G401 (cell line): ENCODE measurements around the gene VPS35L. TPM values are rescaled to one million over a fixed set of nuclear protein-coding genes. Genes with fewer than 3 reads are reported as not detected.
"Not testable (repeated sequence)": the region's sequence is repeated elsewhere in the genome, so short reads cannot be mapped to it uniquely, and the experiment has no call there.

Experiments used
- DNase-seq: peaks from one replicate; pipeline ENCODE4 v3.0.0-alpha.2; 2015; ENCODE audit warnings: low spot score
- in situ Hi-C: cut with HindIII; loops from 2 replicates; pipeline ENCODE4 v1.10.0; 2016; ENCODE audit warnings: low sequenced_read_pairs, mixed read lengths
- total RNA-seq: library from RNA; depleted of rRNA; stranded (reverse); fragments of >200 nt; shearing (Covaris generic); gene quantifications from 2 replicates; pipeline ENCODE4 v1.2.3, GENCODE V29; 2014

Gene VPS35L
- total RNA-seq, 1 experiment from 2014 or later: 18.7 TPM

DNA sequence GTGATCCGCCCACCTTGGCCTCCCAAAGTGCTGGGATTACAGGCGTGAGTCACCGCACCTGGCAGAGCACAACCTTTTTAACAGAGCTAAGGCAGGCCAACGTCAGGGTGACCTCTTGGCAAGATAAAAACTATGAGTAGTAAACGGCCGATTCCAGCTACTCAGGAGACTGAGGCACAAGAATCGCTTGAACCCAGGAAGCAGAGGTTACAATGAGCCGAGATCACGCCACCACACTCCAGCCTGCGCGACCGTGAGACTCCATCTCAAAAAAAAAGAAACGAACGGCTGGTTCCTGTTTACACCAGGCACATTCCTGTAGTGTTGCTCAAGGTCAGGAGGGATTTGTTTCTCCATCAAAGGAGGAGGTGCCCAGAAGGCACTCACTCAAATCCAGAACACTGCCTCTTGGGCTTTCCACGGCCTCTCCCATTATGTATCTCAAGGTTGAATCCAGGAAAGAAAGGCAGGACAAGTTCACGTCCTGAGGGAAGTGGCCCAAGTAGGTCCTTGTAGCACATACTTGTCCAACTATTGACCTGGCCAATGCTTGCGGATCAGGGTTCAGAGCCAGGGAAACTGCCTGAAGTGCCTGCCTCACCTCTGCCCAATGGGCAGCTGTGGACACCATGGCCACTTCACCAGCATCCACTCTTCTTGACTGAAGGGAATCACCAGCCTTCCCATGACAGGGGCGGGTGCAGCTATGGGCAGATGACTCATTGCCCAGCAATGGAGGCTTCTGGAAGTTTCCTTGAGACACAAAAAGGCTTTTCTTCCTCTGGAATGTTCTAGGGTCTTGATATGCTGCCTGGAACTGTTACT, 149.0 kb downstream of the VPS35L start:
- no peak for DNase-seq

DNA sequence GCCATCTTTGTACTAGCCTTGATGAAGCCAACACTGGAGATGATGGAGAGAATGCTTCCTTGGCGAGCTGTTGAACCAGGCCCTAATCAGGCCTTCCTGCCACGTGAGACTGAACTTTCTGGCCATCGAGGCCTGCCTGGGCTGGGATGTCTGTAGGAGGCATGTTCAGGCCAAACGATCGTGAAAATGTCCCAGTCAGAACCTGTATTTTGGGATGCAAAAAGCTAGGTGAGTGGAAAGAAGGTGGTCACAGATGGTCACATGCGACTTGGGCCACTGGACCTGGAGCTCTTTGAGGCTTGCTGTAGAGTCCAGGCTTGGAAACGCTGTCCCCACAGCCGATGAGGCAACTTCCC, 149.6 kb downstream of the VPS35L start:
- no peak for DNase-seq
- in situ Hi-C loops: no loop called here

More for the DNA sequence above, 149.0 kb downstream of the VPS35L start:
- in situ Hi-C loops: no loop called here

DNA sequence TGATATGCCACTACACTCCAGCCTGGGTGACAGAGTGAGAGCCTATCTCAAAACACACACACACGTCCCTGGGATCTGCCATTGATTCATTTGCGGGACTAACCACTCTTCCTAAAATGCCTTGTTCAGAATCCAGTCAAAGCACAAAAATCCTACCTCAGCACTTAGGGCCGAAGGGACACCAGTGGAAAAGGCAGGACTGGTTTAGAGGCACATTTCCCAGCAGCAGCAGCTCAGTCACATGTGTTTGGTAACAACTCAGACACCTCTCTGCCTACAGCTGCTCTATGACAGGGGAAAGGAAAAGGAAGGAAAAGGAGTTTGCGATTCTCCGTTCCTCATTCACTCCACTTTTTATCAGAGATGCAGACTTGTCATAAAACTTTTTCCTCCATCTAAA, 150.3 kb downstream of the VPS35L start:
- DNase-seq: no peak
- in situ Hi-C loops: no loop called here

DNA sequence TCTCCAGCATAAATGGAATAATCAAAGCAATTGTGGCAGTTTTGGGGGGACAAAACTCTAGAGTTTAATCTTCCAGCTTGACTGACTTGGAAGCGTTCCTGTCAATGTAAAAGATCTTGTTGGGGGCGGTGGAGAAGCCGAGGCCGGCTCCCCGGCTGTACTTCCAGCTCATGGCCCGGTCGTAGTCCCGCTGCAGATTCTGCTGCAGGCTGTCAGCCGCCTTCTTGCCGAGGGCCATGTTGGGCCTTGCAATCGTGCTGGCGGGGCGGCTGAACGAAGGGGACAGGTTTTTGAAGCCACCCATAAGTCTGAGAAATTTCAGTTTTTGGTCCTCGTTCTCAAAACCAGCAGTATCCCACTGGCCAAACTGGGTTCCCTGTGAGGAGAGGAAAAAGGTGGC, 151.3 kb downstream of the VPS35L start:
- in situ Hi-C loops: no loop called here

DNA sequence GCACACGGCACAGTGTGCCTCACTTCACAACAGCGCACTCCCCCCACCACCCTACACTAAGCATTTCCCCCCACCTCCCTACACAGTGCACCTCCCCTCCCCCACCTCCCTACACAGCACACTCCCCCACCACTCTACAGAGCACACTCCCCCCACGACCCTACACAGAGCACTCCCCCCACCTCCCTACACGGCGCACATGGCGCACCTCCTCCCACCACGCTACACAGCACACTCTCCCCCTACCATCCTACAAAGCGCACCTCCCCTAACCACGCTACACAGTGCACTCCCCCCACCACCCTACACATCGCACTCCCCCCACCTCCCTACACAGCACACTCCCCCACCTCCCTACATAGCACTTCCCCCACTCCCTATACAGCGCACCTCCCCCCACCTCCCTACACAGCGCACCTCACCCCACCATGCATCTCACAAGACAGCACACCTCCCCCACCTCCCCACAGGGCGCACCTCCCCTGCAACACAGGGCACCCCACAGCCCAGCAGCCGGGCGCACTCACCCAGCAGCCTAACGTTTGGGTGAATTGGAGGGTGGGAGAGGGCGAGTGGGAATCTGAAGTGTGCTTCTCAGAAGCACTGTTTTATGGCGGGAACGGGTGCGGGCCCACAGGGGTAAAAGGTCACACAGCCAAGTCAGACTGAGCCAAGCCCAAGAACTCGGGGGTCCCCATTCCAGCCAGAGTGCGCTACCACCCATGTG, 152.2 kb downstream of the VPS35L start:
- DNase-seq: no peak
- in situ Hi-C loops: no loop called here

More for the DNA sequence above, 151.3 kb downstream of the VPS35L start:
- DNase-seq: no peak

DNA sequence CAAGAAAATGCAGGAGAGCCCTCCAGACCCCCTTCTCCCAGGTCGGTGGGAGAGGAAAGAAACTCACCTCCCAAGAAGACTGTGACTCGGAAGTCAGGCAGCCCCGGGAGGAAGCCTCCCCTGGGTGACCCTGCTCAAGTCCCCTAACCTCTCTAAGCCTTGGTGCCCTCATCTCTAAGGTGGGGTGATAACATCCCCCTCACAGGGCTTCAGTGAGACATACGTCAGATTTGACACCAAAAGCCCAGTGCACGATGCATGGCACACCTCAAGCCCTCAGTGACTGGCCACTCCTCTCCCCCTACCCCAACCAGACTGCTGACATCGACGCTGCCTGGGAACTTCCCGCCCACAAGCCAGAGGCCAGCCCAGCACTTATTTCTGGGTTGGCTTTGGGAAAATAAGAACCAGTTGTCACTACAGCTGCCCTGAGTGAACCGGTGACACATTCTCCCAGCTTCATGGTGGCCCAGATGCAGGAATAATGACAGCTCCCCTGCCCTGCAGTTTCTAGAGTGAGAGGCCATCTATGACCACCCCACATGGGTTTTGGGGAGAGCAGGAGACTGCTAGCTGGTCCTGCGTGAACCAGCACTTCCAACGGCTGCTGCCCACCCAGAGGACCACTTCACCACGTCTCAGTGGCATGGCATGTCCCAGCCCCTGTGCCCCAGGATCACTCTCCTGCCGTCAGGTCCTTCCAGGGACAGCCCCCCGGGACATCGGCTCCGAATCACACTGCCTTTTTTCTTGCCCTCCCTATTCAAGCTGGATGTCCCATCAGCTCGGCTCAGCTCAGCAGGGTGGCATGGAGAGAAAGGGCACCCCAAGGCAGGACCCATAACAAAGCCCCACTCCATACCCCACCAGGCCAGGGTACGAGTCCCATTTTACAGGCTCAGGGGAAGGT, 153.0 kb downstream of the VPS35L start:
- DNase-seq: no peak
- in situ Hi-C loops: no loop called here

DNA sequence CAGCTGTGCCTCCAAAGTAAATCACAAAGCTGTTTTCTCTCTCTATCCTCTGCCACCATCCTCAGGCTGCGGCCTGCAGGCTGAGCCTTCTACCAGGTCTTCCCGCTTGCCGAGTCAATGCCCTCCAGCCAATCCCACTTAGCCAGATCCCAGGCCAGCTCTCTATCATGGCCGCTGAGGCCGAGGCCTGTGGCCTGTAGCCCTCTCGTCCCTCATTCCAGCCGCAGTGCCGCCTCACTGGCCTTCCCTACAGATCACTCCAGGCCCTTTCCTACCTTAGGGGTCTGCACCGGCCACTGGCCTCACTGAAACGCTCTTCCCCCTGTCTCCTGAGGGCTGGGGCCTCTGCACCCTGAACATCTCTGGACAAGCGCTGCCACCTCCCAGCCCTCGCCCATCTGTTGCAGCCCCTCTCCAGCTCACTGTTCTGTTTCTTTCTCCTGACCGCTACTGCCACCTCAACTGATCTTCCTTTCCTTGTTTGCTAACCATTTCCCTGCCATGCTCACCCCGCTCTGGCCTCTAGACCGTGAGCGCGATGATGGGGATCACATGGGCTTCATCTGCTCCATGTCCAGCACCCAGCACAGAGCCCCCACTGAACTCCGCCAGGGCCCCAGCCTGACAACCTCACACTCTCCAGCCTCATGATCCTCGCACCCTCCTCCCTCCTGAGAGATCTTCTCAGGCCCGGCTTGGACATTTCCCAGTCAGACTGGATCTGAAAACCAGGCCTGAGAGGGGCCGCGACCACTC, 154.1 kb downstream of the VPS35L start:
- in situ Hi-C loops: no loop called here
- DNase-seq: no peak

DNA sequence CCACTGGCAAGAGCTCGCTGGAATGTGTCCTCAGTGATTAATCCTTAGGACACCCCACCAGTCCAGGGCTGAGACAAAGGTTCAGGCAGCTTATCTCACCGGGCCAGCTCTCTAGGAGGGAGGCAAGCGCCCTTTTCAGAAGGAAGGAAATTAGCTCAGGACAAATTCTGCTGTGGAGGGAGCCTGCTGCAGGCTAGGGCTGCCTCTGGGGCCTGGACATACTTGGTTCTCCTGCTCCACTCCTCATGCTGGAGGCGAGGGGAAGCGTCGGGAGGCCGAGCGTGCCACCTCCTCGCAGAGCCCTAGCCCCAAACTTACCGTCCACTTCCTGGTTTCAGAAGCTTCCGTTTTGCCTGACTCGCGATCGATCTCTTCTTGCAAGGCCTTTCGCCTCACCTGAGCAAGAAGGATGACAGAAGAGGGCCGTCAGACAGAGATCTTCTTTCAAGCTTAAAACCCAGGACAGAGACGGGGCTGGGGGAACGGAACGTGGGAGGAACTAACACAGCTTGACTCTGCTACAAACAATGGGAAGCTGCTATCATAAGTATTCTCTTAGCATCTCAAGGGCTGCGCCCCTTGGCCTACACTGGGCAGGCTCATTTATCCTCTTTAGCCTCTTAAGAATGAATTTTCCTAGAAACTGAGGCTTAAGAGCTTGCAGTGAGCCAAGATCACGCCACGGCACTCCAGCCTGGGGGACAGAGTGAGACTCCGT, 154.8 kb downstream of the VPS35L start:
- in situ Hi-C loops: no loop called here
- DNase-seq: no peak

DNA sequence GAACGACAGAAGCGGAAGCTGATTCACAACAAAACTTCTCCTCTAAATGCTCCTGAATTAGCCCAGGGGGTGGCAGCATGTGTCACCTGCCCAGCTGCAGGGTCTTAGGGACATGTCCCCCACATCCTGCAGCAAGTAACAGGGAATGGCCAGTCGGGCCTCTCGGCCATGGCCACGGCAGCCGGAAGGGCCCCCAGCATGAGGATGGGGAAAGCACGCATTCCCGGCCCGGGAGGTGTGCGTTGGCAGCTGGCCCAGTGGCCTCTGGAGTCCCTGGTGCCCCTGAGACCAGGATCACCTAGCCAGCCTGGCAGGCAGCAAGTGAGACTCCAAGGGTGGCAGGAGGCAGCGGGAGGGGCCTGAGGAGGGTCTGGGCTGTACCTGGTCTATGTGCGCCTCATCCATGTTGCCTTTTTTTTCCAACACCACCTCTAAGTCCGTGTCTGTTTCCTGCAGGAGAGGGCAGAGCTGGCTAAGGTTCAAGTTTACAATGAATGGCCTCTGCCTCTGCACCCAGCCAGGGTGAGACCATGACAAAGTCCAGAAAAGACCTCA, 155.6 kb downstream of the VPS35L start:
- DNase-seq: no peak
- in situ Hi-C loops: no loop called here

DNA sequence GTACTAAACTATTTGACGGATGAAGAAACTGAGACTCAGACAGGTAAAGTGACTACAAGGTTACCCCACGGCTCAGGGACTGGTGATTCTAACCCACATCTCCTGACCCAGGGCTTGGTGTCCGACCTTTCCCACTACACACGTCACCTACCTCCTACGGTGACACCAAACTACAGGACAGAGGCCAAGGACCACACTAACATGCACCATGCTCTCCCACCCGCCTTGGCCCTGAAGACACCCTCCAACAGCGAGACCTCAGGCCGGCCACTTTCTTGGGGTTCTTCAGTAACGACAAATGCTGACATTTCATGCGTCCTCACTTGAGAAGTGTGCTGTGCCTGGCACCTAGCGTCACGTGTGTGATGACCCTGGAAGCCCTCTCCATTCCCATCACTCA, 156.1 kb downstream of the VPS35L start:
- in situ Hi-C loops: no loop called here
- DNase-seq: no peak

DNA sequence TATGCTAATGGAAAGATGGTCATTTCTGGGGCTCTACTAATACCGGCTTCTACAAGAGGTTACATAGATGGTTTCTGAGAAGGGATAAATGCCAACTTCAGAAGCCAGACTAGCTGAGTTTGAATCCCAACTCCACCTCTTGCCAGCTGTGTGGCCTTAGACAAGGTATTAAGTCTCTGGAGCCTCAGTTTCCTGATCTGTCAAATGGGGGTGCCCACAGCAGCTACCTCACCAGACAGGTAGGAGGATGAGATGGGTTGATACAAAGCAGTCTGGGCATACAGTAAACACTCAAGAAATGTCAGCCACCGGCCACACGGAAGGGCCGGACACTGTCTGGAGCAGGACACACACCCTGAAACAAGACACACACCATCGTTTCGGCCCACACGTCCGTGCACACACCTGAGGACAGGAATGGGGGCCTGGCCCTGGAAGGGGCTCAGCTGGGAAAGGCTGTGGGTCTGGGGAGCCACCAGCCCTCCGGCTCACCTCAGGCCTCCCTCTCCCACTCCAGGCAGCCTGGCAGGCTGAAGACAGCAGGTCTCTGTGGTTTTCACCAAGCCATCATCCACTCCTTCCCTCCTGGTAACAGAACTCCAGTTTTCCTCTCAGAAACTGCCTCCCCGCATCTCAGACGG, 157.0 kb downstream of the VPS35L start:
- in situ Hi-C loops: no loop called here
- DNase-seq: no peak

DNA sequence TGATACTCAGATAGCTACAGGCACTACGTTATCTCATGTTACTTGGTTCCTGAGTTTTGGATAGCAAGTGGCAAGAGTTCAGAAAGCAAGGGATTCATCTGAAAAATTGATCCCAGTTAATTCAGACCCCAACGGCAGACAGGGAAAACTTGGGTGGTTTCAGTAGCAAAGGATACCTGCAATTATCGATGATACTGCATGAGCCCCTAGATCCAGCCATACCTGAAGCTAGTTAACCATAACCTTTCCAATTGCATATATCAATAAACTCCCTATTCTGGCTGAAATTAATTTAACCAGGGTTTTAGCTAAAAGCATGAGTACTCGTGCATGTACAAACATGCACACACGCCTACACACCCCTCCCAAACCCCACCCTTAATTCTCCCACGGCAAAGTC, 158.2 kb downstream of the VPS35L start:
- in situ Hi-C loops: no loop called here
- no peak for DNase-seq

DNA sequence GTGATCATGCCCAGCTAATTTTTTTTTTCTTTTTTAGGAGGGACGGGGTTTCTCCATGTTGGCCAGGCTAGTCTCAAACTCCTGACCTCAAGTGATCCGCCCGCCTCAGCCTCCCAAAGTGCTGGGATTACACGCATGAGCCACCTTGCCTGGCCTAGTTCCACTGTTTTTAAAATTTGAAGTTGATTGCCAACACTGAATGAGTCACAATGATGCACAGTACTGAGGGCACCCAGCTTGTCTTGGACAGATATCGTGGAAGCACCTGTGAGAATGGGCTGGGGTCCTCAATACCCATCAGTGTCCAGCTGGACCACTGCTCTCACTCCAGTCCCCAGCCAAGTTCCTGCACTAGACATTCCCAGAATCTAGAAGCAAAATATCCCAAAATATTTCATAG, 160.1 kb downstream of the VPS35L start:
- in situ Hi-C loops: no loop called here
- DNase-seq: no peak

DNA sequence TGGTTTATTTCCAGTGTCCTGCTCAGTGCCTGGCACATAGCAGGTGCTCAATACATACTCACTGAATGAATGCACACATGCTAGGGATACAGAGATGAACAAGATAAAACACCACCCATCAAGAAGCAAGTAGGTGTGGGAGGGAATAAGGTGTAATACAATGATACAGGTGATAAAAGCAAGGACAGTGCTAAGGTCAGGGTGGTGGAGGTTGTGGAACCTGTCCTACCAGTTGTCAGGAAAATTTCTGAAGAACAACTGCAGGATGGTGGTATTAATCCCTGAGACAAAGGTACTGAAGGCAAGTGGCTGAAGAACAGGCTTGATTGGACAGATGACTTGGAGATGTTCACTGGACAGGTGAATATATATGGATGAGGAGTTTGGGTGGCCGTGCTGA, 160.7 kb downstream of the VPS35L start:
- in situ Hi-C loops: no loop called here
- no peak for DNase-seq

DNA sequence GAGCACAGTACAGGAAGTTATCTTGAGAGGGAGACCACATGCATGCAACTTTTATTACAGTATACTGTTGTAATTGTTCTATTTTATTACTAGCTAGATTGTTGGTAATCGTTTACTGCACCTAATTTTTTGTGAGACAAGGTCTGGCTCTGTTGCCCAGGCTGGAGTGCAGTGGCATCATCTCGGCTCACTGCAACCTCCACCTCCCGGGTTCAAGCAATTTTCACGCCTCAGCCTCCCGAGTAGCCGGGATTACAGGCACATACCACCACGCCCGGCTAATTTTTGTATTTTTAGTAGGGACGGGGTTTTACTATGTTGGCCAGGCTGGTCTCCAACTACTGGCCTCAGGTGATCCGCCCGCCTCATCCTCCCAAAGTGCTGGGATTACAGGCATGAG, 161.2 kb downstream of the VPS35L start:
- DNase-seq, in situ Hi-C loops: not testable (repeated sequence)

DNA sequence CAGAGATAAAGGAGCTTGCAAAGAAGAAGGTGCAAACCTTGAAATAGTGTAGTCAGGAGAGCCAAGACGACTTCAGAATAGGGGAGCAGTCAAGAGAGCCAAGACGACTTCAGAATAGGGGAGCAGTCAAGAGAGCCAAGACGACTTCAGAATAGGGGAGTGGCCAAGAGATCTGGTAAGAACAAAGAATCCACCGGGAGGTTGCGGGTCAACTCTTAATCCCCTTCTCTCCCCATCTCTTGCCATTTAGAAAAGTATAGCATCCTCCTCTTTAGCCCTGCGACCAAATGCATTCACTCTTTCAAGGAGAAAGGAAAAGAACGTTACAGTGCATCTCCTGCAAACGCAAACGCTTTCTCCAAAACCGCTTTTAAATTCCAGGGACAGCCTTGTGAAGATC, 161.8 kb downstream of the VPS35L start:
- DNase-seq: no peak
- in situ Hi-C loops: no loop called here

DNA sequence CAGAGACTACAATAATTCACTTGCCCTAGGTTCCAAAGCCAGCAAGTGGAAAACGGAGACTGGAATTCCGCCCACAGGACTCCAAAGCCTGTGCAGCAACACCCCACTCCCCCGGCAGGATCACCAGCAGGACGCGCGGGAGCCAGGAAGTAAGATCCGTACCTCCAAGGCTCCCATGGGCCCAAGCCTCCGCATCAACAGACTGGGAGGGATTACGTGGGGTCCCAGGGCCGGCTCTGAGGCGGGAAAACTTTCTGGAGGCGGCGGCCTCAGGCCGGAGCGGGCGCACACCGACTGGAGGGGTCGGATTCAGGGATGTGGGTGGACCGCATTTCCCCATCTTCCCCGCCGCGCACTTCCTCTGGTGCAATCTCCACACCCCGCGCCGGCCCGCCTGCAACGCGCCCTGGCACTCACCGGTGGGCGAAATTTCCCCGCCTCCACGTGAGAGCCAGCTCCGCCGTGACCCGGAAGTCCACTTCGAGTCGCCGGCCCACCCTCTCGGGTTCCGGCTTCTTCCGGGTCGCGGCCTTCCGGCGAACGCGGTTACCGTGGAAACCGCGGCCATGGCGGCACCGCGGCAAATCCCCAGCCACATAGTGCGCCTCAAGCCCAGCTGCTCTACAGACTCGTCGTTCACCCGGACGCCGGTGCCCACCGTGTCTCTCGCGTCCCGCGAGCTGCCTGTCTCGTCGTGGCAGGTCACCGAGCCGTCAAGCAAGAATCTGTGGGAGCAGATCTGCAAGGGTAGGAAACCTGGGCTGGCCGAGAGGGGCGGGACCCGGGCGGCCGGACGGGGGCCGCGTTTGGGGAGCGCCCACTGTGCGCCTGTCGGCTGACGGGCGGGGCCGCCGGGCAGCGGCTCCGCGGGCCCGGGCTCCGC, 162.5 kb downstream of the VPS35L start, which contains the start of the genes IQCK and KNOP1:
Gene IQCK, plus strand, starts transcription at position 531 of the 883 bp plus-strand sequence. Its CDS starts 36 bp downstream, at position 567.
Gene KNOP1, minus strand, starts transcription at position 487 of the 883 bp plus-strand sequence. CDS start 3,192 bp downstream, outside the sequence.
- in situ Hi-C loops: no loop called here
- peak; percentile 88 for DNase-seq
